NCI-H1048 (cell line): Measurements from ENCODE around the gene GSTO2.

ENCODE experiments used
- DNase-seq: peaks from one replicate; lab custom pipeline; 2025; lab: John Stamatoyannopoulos, UW

GSTO2 gene

GRCh38 chr10:104253606-104254410, 15.2 kb upstream of the GSTO2 start:
- no peak for DNase-seq

GRCh38 chr10:104254493-104255310, 14.3 kb upstream of the GSTO2 start, which contains the start of gene GSTO1:
Gene GSTO1, plus strand, starts transcription at chr10:104254892. Its CDS starts 37 bp downstream, at chr10:104254929.
- DNase-seq: no peak

- no peak for DNase-seq
Measured at GRCh38 chr10:104255311-104255981, 13.5 kb upstream of the GSTO2 start.

- no peak for DNase-seq
Measured at GRCh38 chr10:104256335-104256961, 12.5 kb upstream of the GSTO2 start.

DNA sequence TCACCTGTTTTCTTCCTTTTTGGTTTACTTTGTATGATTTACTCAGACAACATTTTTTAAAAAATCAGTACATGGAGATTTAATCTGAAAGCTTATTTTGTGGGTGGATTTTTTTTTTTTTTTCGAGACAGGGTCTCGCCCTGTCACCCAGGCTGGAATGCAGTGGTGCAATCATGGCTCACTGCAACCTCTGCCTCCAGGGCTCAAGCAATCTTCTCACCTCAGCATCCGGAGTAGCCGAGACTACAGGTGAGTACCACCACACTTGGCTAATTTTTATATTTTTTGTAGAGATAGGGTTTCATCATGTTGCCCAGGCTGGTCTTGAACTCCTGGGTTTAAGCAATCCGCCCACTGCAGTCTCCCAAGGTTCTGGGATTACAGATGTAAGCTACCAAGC, 11.7 kb upstream of the GSTO2 start:
- no peak for DNase-seq

GRCh38 chr10:104258209-104258608, 10.8 kb upstream of the GSTO2 start:
- no peak for DNase-seq

DNA sequence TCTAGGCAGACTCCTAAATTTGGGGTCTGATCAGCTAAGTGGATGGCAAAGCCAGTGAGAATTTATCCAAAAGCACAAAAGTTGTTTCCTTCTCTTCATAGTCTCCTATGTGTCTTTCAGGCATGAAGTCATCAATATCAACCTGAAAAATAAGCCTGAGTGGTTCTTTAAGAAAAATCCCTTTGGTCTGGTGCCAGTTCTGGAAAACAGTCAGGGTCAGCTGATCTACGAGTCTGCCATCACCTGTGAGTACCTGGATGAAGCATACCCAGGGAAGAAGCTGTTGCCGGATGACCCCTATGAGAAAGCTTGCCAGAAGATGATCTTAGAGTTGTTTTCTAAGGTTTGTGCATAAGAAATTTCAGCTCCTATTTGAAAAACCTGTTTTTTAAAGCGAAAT, 9.5 kb upstream of the GSTO2 start:
- no peak for DNase-seq

DNA sequence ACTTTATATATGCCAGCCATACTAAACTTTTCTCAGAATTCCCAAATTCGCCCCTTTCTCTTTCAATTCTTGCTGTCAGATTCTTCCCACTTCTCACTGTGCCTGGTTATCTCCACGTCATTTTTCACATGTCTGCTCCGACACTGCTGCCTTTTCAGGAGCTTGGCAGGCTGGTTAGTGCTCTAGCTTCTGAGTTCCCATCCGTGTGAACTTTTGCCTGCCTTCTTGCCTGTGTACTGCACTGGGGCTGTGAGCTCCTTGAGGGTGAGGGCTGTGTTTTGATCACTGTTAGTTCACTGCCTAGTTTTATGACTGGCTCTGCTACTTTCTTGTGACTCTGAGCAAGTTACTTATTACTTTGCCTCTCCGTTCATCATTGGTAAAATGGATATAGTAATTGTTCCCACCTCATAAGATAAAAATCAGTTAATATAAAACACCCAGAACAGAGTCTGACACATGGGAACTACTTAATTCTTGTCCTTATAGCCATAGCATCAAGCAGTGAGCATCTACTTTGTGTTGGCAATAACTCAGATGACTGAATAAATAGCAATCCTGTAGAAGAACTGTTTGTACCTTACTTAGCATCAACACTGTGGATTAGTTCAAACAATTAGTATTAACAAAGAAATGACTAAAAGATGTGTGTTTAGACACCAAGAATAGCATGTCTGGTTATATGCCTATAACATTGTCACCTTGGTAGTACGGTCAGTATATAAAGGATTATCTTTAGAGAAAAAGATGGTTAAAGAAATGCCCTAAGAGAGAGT, 8.8 kb upstream of the GSTO2 start:
- DNase-seq: no peak

- no peak for DNase-seq
Measured at GRCh38 chr10:104260775-104261115, 8.2 kb upstream of the GSTO2 start.

DNA sequence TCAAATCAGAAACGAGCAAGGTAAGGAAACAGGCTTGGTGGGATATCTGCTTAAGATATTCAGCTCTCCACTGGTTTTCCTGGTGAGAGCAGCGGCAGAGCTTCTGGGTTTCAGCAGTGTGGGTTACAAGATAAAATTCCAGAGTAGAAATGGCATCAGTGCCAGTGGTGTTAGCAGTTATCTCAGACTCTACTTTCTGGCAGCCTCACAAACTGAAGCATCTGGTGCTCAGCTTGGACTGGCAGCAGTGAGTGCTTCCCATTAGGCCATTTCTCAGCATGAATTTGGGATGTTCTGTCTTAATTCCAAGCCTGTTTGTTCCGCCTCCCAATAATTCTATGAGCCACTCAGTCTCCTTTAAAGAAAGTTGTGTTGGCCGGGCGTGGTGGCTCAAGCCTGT, 6.9 kb upstream of the GSTO2 start:
- DNase-seq: no peak

DNA sequence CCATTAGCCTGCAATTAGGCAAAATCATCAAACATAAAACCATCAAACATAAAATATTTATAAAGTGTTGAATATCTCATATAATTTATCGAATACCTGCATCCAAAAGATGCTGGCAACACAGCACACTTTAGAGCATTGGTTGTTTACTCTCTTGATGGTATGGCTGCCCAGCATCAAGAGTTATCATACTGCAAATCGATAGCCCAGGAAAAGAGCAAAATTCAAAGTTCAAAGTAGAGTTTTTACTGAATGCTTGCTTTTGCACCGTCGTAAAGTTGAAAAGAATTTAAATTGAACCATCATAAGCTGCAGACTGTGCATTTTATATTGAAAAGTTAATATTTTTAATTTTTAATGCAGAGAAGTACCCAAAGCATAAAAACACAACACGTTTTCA, 4.2 kb upstream of the GSTO2 start:
- DNase-seq: no peak

GRCh38 chr10:104267721-104268404, 1.1 kb upstream of the GSTO2 start:
- DNase-seq: no peak

DNA sequence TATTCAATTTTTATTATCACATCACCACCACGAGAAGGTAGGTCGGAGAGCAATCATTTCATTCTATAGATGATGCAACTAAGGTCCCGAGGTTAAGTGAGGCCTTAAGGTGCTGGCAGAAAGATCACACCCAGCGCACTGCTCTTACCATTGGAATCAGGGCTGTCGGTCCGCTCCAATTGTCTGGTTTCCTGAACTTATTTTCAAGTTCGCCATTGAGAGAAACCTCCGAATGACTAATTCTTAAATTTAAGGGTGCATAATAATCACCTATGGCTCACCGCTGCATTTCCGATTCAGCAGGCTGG, 625 bp upstream of the GSTO2 start:
- no peak for DNase-seq

DNA sequence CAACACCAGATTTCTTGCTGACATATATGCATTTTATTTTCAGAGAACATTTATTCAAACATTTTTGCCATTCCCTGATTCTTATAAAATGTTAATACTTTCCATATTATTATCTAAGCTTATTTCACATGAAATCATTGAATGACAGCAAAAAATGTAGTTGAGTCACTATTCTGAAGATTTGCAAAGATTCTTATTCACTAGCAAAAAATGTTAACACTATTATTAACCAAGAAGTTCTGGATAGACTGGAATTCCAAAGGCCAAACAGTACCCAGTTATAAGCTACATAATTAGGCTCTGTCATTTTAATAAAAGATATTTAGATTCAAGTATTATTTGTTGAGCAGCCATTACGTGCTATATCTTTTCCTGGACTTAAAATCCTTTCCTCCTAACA, 4.3 kb downstream of the GSTO2 start:
- no peak for DNase-seq

DNA sequence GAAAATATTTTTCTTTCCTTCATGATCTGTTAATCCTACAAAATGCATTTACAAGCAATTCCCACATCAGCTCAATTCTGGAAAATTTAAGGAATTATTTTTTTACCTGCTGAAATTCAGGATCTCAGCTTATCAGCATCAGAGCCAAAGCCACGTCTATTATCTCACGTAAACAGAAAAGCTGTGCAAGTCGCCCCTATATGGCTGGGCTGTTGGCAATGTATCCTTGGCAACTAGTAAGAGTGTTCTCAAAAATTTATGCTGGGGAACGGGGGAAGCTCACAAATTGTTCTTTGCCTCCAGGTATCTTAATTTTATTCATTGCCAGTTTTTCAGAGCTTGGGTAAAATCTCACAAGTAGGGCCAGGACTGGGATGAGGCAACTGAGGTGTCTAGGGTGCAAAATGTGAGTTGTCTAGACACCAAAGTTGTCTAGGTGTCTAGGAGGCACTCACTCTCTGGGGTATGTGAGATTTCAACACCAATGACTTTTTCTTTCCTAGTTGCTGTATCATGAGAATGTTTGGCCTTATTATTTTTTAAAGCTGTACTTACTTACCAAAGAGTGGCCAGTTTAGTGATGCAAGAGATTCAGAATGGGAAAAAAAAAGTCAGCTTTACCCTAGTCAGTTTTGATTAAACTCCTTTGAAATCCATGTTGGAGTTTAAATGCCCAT, 5.1 kb downstream of the GSTO2 start:
- no peak for DNase-seq

DNA sequence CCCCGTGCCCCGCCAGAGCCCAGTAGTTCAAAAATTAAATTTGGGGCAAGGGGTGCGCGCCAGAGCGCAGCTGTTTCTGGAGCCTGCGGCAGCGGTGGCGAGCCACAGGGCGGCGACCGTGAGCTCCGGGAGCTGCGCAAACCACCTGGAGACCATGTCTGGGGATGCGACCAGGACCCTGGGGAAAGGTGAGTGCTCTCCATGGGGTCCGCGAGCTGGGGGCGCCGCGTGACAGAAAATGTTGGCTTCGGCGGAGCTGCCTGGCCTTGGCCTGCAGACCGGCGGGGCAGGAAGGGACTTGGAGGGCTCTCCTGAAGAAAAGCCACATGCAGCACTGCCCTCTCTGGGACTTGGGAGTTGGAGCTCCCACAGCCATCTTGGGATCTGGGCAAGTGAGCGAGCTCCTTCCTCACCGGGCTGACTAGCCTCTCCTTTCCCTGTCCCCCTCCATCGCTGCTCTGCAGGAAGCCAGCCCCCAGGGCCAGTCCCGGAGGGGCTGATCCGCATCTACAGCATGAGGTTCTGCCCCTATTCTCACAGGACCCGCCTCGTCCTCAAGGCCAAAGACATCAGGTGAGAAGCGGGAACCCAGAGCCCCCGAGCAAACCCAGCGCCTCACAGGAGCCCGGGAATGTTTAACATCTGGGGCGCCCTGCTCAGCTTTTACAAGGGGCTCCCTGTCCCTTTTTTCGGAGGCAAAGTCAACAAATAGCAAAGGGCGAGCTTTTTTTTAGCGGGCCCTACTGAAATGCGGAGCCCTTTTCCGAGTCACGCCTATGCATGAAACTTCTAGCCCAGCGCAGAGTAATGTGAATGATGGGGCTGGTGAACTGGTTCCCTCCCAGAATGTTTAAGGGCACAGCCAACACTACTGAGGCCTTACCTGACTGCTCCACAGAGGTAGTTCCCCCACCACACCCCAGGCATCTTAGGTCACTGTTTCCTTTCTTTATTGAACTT, 6.1 kb downstream of the GSTO2 start:
- no peak for DNase-seq

GRCh38 chr10:104276192-104276591, 7.2 kb downstream of the GSTO2 start:
- no peak for DNase-seq

GRCh38 chr10:104277785-104278184, 8.8 kb downstream of the GSTO2 start:
- no peak for DNase-seq

GRCh38 chr10:104279550-104280259, 10.7 kb downstream of the GSTO2 start:
- DNase-seq: no peak
